ENCODE results near the gene PPFIBP1. TPM values are rescaled to one million over a fixed set of nuclear protein-coding genes. Genes with fewer than 3 reads are reported as not detected.

The PPFIBP1 gene
- total and polyA plus RNA-seq, 2 experiments from 2014 or later = 23.9 to 38.6 TPM

DNA sequence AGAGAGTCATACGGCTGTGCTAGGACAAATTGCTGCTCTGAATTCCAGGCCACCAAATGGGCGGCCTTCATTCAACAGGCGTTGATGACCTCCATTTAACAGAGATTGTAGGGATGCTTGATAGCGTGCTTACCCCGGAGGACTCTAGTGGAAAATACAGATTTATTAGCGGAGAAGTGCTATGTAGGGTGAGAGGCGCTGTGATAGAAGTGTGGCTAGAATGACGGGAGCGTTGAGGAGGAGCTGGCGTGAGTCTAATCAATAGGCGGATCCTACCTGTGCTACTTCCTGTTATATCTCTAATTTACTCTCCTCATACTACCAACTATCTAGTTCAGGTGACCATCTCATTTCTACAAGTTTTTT, 187.3 kb downstream of the PPFIBP1 start:
- peak overlapping the region; percentile 81 for H3K4me2 ChIP-seq
- H4K20me1 ChIP-seq (ENCODE audit: insufficient read depth, poor library complexity, severe bottlenecking) = no peaks in the 10 kb centered on the region
- DNase-seq (ENCODE audit: low spot score) = peak; percentile 30
- H3K36me3 ChIP-seq (replicated peaks; ENCODE audit: insufficient read depth, low read depth) = no peaks in the 10 kb centered on the region
- H3K4me1 ChIP-seq (ENCODE audit: insufficient read depth) = peaks cover 8% of the 10 kb centered on the region
- peak overlapping the region; percentile 63 for H3K4me3 ChIP-seq
- TF ChIP-seq, protein P1, sequence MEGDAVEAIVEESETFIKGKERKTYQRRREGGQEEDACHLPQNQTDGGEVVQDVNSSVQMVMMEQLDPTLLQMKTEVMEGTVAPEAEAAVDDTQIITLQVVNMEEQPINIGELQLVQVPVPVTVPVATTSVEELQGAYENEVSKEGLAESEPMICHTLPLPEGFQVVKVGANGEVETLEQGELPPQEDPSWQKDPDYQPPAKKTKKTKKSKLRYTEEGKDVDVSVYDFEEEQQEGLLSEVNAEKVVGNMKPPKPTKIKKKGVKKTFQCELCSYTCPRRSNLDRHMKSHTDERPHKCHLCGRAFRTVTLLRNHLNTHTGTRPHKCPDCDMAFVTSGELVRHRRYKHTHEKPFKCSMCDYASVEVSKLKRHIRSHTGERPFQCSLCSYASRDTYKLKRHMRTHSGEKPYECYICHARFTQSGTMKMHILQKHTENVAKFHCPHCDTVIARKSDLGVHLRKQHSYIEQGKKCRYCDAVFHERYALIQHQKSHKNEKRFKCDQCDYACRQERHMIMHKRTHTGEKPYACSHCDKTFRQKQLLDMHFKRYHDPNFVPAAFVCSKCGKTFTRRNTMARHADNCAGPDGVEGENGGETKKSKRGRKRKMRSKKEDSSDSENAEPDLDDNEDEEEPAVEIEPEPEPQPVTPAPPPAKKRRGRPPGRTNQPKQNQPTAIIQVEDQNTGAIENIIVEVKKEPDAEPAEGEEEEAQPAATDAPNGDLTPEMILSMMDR (IDR thresholded peaks at IDR 0.05; ENCODE audit: poor library complexity) = no peak
- TF ChIP-seq EZH2phosphoT487 (IDR thresholded peaks at IDR 0.05; ENCODE audit: low read depth, severe bottlenecking, unreplicated experiment) (no peak), EZH2 (IDR thresholded peaks at IDR 0.05; ENCODE audit: borderline replicate concordance) (no peak)
- peak overlapping the region; percentile 91 for H2AFZ ChIP-seq
- WGBS (ENCODE audit: low lambda C conversion rate, missing lambda C conversion rate) = 2% methylated on average over 11 of the region's 11 CpGs
- no peaks in the 10 kb centered on the region for H3K27me3 ChIP-seq
- peak overlapping the region; percentile 90 for H3K27ac ChIP-seq
- no peaks in the 10 kb centered on the region for H3K9me3 ChIP-seq (ENCODE audit: low read depth)
- H3K79me2 ChIP-seq = peaks cover 52% of the 10 kb centered on the region
- H3K9me2 ChIP-seq (replicated peaks; ENCODE audit: insufficient read depth) = no peaks in the 10 kb centered on the region

GRCh38 chr12:27711967-27712366, 188.0 kb downstream of the PPFIBP1 start:
- Histone ChIP-seq H3K9me2 (replicated peaks; ENCODE audit: insufficient read depth) (no peaks in the 10 kb centered on the region), H3K27ac (peak overlapping the region; percentile 90), H2AFZ (no peak overlapping the region), H3K9me3 (ENCODE audit: low read depth) (no peaks in the 10 kb centered on the region), H4K20me1 (ENCODE audit: insufficient read depth, poor library complexity, severe bottlenecking) (no peaks in the 10 kb centered on the region), H3K4me3 (no peak overlapping the region), H3K27me3 (no peaks in the 10 kb centered on the region), H3K36me3 (replicated peaks; ENCODE audit: insufficient read depth, low read depth) (no peaks in the 10 kb centered on the region), H3K79me2 (peaks cover 53% of the 10 kb centered on the region), H3K4me1 (ENCODE audit: insufficient read depth) (peaks cover 8% of the 10 kb centered on the region), H3K4me2 (peak overlapping the region; percentile 81)
- WGBS (ENCODE audit: low lambda C conversion rate, missing lambda C conversion rate) = 92% methylated on average over 2 of the region's 2 CpGs
- TF ChIP-seq EZH2 (IDR thresholded peaks at IDR 0.05; ENCODE audit: borderline replicate concordance) = no peak
- TF ChIP-seq, protein P1 (IDR thresholded peaks at IDR 0.05; ENCODE audit: poor library complexity) = no peak
- no peak for TF ChIP-seq EZH2phosphoT487 (IDR thresholded peaks at IDR 0.05; ENCODE audit: low read depth, severe bottlenecking, unreplicated experiment)
- DNase-seq (ENCODE audit: low spot score) = no peak

DNA sequence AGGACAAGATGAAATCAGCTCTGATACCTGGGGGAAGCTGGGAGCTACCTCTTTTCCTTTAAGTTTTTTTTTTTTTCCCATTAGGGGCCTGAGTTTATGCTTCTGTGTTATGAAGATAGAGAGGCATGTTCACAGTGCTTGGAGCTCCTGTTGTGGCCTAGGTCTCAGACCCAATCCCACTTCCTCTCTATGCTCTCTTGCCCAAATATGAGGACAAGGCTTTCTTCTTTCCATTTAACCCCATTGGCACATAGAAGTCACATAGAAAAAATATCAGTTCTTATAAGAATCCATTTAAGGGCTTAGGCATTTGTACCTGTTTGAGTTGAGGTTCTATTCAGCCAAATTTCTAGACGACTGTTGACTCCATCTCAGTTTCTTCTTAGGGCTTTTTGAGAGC, 199.2 kb downstream of the PPFIBP1 start:
- no peaks in the 10 kb centered on the region for H3K36me3 ChIP-seq (replicated peaks; ENCODE audit: insufficient read depth, low read depth)

More for the DNA sequence above, 199.2 kb downstream of the PPFIBP1 start:
- H3K4me2 ChIP-seq = no peak overlapping the region
- no peaks in the 10 kb centered on the region for H3K79me2 ChIP-seq
- H3K9me2 ChIP-seq (replicated peaks; ENCODE audit: insufficient read depth) = no peaks in the 10 kb centered on the region
- H3K4me3 ChIP-seq = no peak overlapping the region
- no peaks in the 10 kb centered on the region for H3K4me1 ChIP-seq (ENCODE audit: insufficient read depth)
- TF ChIP-seq, protein P1 (IDR thresholded peaks at IDR 0.05; ENCODE audit: poor library complexity) = no peak
- TF ChIP-seq EZH2phosphoT487 (IDR thresholded peaks at IDR 0.05; ENCODE audit: low read depth, severe bottlenecking, unreplicated experiment) = no peak
- no peak for TF ChIP-seq EZH2 (IDR thresholded peaks at IDR 0.05; ENCODE audit: borderline replicate concordance)
- H2AFZ ChIP-seq = no peak overlapping the region
- no peak for DNase-seq (ENCODE audit: low spot score)
- no peaks in the 10 kb centered on the region for H4K20me1 ChIP-seq (ENCODE audit: insufficient read depth, poor library complexity, severe bottlenecking)
- WGBS (ENCODE audit: low lambda C conversion rate, missing lambda C conversion rate) = 91% methylated on average over 1 of the region's 1 CpG
- H3K9me3 ChIP-seq (ENCODE audit: low read depth) = no peaks in the 10 kb centered on the region
- no peaks in the 10 kb centered on the region for H3K27me3 ChIP-seq
- no peak overlapping the region for H3K27ac ChIP-seq

Data from hepatocyte (in vitro differentiated cells).